CD14-positive monocyte (primary cell): Measurements from ENCODE around the gene UBAP1L. TPM values are rescaled to one million over a fixed set of nuclear protein-coding genes. Genes with fewer than 3 reads are reported as not detected.

Source experiments
- DNase-seq, 3 donors: peaks; one replicate each; pipeline ENCODE4 v3.0.0-alpha.2; 2011 to 2022
- H2AFZ ChIP-seq: 2 replicates; pipeline ENCODE4 v1.6.0; 2012; ENCODE audit warnings: mild to moderate bottlenecking, low read depth, low read length, inconsistent platforms; ENCODE audit not compliant: insufficient read depth, poor library complexity, severe bottlenecking
- H3K27ac ChIP-seq, 2 donors: 1 replicate in 1 of 2; 2 replicates in 1 of 2; pipeline ENCODE4 v1.5.1; 2012 to 2013; ENCODE audit warnings: low read length in 2 of 2, control low read depth in 1 of 2, inconsistent platforms in 1 of 2, low read depth in 1 of 2, mild to moderate bottlenecking in 1 of 2
- H3K27me3 ChIP-seq, 2 donors: one replicate each; pipeline versions ENCODE4 v1.6.0 to v1.6.1; 2011 to 2013; ENCODE audit warnings: low read length in 2 of 2; ENCODE audit not compliant: control insufficient read depth in 2 of 2, insufficient read depth in 2 of 2
- H3K36me3 ChIP-seq, 2 donors: replicated peaks in 1 of 2; 1 replicate in 1 of 2; 2 replicates in 1 of 2; pipeline versions ENCODE4 v1.5.1 to v1.6.1; 2012 to 2013; ENCODE audit warnings: low read length in 2 of 2, control low read depth in 1 of 2, inconsistent platforms in 1 of 2, mild to moderate bottlenecking in 1 of 2; ENCODE audit not compliant: insufficient read depth in 2 of 2, control insufficient read depth in 1 of 2
- H3K4me1 ChIP-seq, 2 donors: 1 replicate in 1 of 2; 2 replicates in 1 of 2; pipeline versions ENCODE4 v1.5.1 to v1.6.1; 2012 to 2013; ENCODE audit warnings: low read length in 2 of 2, control low read depth in 1 of 2, inconsistent platforms in 1 of 2, mild to moderate bottlenecking in 1 of 2, moderate library complexity in 1 of 2; ENCODE audit not compliant: insufficient read depth in 2 of 2, control insufficient read depth in 1 of 2
- H3K4me2 ChIP-seq: replicated peaks from 2 replicates; pipeline ENCODE3; 2012; ENCODE audit warnings: low read length, moderate library complexity, mild to moderate bottlenecking; ENCODE audit not compliant: poor library complexity, severe bottlenecking; ENCODE audit errors: extremely low read depth
- H3K4me3 ChIP-seq, 3 experiments: fragments of 200-600 bp in 1 of 3; sonication (generic) in 1 of 3; replicated peaks in 1 of 3; 1 replicate in 2 of 3; 2 replicates in 1 of 3; pipeline ENCODE4 v1.5.1; 2011 to 2013; ENCODE audit warnings: low read length in 3 of 3, mild to moderate bottlenecking in 3 of 3, control low read depth in 2 of 3, low read depth in 2 of 3, inconsistent platforms in 1 of 3, moderate library complexity in 1 of 3
- H3K79me2 ChIP-seq: 2 replicates; pipeline ENCODE4 v1.6.0; 2012; ENCODE audit warnings: mild to moderate bottlenecking, control low read depth, inconsistent platforms, low read length, moderate library complexity; ENCODE audit not compliant: insufficient read depth
- H3K9ac ChIP-seq: 2 replicates; pipeline ENCODE4 v1.6.0; 2017; ENCODE audit warnings: low read length, mild to moderate bottlenecking; ENCODE audit not compliant: insufficient read depth, poor library complexity, severe bottlenecking
- H3K9me3 ChIP-seq, 2 donors: replicated peaks in 1 of 2; 1 replicate in 1 of 2; 2 replicates in 1 of 2; pipeline versions ENCODE4 v1.5.1 to v1.6.1; 2012 to 2013; ENCODE audit warnings: low read length in 2 of 2, control low read depth in 1 of 2; ENCODE audit not compliant: control insufficient read depth in 1 of 2, insufficient read depth in 1 of 2
- H4K20me1 ChIP-seq: 2 replicates; pipeline ENCODE4 v1.6.0; 2012; ENCODE audit warnings: mild to moderate bottlenecking, low read length, control low read depth, moderate library complexity; ENCODE audit not compliant: insufficient read depth
- H3K27ac Mint-ChIP-seq, 7 donors: one replicate each; pipeline ENCODE4 v1.8.0; 2020; ENCODE audit warnings: mild to moderate bottlenecking in 7 of 7, mixed read lengths in 7 of 7, moderate library complexity in 6 of 7, inconsistent platforms in 2 of 7
- H3K27me3 Mint-ChIP-seq, 3 donors: one replicate each; pipeline ENCODE4 v1.8.0; 2021 to 2022; ENCODE audit warnings: low read depth in 3 of 3, mild to moderate bottlenecking in 3 of 3, mixed read lengths in 3 of 3, moderate library complexity in 3 of 3, inconsistent platforms in 1 of 3
- H3K36me3 Mint-ChIP-seq, 2 donors: one replicate each; pipeline ENCODE4 v1.8.0; 2020; ENCODE audit warnings: mixed read lengths in 2 of 2, inconsistent platforms in 1 of 2, mild to moderate bottlenecking in 1 of 2
- H3K4me1 Mint-ChIP-seq: one replicate; pipeline ENCODE4 v1.8.0; 2020; ENCODE audit warnings: mild to moderate bottlenecking, mixed read lengths
- H3K4me3 Mint-ChIP-seq, 2 donors: one replicate each; pipeline ENCODE4 v1.8.0; 2020; ENCODE audit warnings: mild to moderate bottlenecking in 2 of 2, mixed read lengths in 2 of 2, moderate library complexity in 1 of 2
- H3K9me3 Mint-ChIP-seq, 7 donors: one replicate each; pipeline ENCODE4 v1.8.0; 2020 to 2022; ENCODE audit warnings: mixed read lengths in 7 of 7, mild to moderate bottlenecking in 6 of 7, moderate library complexity in 6 of 7, inconsistent platforms in 2 of 7
- WGBS: methylation state at CpG from one replicate; pipeline ENCODE4 v1.1.5; 2013; ENCODE audit warnings: missing lambda C conversion rate; ENCODE audit not compliant: insufficient coverage; 5-methylcytosine and 5-hydroxymethylcytosine counted together
- intact Hi-C, 2 donors: fragments of 100-400 bp; cut with micrococcal nuclease; formaldehyde crosslinking; loops; one replicate each; pipeline versions ENCODE4 v1.15.0 to v1.15.1; 2023
- polyA plus RNA-seq, 3 donors: library from polyadenylated mRNA; depleted of rRNA in 1 of 3; unstranded in 2 of 3; stranded (reverse) in 1 of 3; fragments of 300-500 nt in 2 of 3; fragments of >200 nt in 1 of 3; fragmentation: Illumina TruSeq in 2 of 3; gene quantifications; 1 replicate in 2 of 3; 2 replicates in 1 of 3; pipeline ENCODE4 v1.2.3, GENCODE V29; 2012 to 2021
- TF ChIP-seq, protein P1 (sequence below): fragments of 200-600 bp; IDR thresholded peaks from one replicate; pipeline ENCODE4 v1.8.0; 2022; ENCODE audit warnings: antibody characterized with exemption, mild to moderate bottlenecking

The UBAP1L gene
- polyA plus RNA-seq, 3 donors = 4.8 TPM; not detected in 2

DNA sequence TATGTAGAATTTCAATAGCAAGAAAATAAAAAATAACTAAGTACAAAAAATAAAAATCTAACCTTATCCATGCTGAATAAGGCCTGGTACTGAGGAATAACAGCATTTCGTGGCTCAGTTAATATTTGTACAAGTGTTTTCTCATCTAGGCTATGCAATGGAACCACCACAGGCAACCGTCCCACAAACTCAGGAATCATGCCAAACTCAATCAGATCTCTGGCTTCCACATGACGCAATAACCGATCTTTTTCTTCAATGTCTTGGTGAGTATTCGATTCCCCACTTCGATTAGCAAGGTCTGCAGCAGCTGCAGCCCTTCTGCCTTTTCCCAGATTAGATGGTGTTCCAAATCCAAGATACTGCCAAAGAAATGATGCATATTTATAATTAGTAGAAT is 39.7 kb upstream of the UBAP1L start:
- Histone ChIP-seq H3K27me3 (no peaks in the 10 kb centered on the region), H3K9ac (no peak overlapping the region), H2AFZ (no peak overlapping the region), H4K20me1 (peaks cover 5% of the 10 kb centered on the region), H3K4me3 (no peak overlapping the region), H3K4me1 (no peaks in the 10 kb centered on the region), H3K36me3 (peaks cover 89 to 96% of the 10 kb centered on the region in 2 donors), H3K4me2 (no peak overlapping the region), H3K79me2 (no peaks in the 10 kb centered on the region), H3K27ac (no peak overlapping the region), H3K9me3 (no peaks in the 10 kb centered on the region)
- intact Hi-C loops = loop anchor here in 1 of 2 donors (10.0 kb wide), 1 partner anchor 340 kb away; no protein-coding TSS in a partner anchor
- Mint-ChIP-seq H3K4me3 (no peak overlapping the region), H3K4me1 (no peaks in the 10 kb centered on the region), H3K36me3 (peaks cover 62 to 88% of the 10 kb centered on the region in 2 donors), H3K27me3 (no peaks in the 10 kb centered on the region), H3K9me3 (no peaks in the 10 kb centered on the region), H3K27ac (no peak overlapping the region)
- TF ChIP-seq, protein P1, sequence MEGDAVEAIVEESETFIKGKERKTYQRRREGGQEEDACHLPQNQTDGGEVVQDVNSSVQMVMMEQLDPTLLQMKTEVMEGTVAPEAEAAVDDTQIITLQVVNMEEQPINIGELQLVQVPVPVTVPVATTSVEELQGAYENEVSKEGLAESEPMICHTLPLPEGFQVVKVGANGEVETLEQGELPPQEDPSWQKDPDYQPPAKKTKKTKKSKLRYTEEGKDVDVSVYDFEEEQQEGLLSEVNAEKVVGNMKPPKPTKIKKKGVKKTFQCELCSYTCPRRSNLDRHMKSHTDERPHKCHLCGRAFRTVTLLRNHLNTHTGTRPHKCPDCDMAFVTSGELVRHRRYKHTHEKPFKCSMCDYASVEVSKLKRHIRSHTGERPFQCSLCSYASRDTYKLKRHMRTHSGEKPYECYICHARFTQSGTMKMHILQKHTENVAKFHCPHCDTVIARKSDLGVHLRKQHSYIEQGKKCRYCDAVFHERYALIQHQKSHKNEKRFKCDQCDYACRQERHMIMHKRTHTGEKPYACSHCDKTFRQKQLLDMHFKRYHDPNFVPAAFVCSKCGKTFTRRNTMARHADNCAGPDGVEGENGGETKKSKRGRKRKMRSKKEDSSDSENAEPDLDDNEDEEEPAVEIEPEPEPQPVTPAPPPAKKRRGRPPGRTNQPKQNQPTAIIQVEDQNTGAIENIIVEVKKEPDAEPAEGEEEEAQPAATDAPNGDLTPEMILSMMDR = no peak
- 81% methylated on average over 3 of the region's 6 CpGs for WGBS
- DNase-seq = no peak

DNA sequence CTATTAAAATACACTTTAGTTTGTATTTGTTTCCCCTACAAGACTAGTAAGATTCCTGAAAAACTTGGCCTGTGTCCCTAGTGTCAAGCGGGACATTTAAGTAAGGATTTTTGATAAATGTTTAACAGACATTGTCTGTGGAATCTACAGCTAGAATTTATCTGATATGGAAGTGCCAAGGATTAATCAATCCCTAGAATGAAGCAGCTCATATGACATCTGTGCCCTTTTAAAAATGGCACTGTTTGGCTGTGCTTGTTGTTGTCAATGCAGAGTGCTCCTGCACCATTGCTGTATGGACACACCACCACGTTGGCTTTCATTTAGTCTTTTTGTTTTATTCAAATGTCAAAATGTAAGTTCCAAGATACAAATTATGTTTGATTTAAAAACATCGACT is 32.9 kb upstream of the UBAP1L start:
- Mint-ChIP-seq H3K27ac (no peak overlapping the region), H3K27me3 (no peaks in the 10 kb centered on the region), H3K4me1 (no peaks in the 10 kb centered on the region), H3K4me3 (no peak overlapping the region), H3K9me3 (no peaks in the 10 kb centered on the region), H3K36me3 (peaks cover 31 to 50% of the 10 kb centered on the region in 2 donors)
- no peak overlapping the region for H3K4me2 ChIP-seq
- no peaks in the 10 kb centered on the region for H4K20me1 ChIP-seq
- no peak overlapping the region for H3K9ac ChIP-seq
- WGBS = 100% methylated on average over 1 of the region's 3 CpGs
- H3K4me1 ChIP-seq = no peaks in the 10 kb centered on the region
- no peaks in the 10 kb centered on the region for H3K27me3 ChIP-seq
- no peak overlapping the region for H3K4me3 ChIP-seq
- no peak overlapping the region for H2AFZ ChIP-seq
- TF ChIP-seq, protein P1 = no peak
- no peak for DNase-seq
- H3K36me3 ChIP-seq = peaks cover 40 to 58% of the 10 kb centered on the region in 2 donors
- H3K79me2 ChIP-seq = no peaks in the 10 kb centered on the region
- no peaks in the 10 kb centered on the region for H3K9me3 ChIP-seq
- H3K27ac ChIP-seq = no peak overlapping the region
- intact Hi-C loops = no loop called here
